Measurements from ENCODE around the gene FOXO1.

DNA sequence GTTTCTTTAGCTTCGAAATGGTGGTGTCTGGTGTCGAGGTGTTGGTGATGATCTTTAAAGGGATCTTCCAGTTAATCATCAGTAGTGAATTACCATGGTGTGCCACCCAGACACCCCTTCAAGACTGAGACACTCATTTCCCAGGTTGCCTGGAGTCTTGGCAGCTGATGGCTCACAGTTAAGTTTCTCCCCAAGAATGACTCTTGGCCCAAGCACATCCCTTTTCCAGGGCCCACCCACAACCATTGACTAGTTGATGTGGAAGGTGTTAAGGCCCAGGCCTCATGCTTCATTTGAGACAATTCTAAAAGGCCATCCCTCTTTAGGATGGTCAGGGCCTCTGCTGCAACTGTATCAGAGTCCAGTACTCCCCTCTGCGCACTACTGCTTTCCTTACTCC is 145.5 kb downstream of the FOXO1 start:
- no peak for TF ChIP-seq CTCF (IDR thresholded peaks at IDR 0.05; ENCODE audit: low read depth, low read length)
- TF ChIP-seq POLR2A (IDR thresholded peaks at IDR 0.05; ENCODE audit: extremely low read depth, insufficient read length), result no peak
